GM21529 (cell line): ENCODE data around the gene INTS14.
"Not testable (repeated sequence)": the region's sequence is repeated elsewhere in the genome, so short reads cannot be mapped to it uniquely, and the experiment has no call there.

Source experiments
- ATAC-seq: cut with Tn5 transposase; IDR thresholded peaks from one replicate; pipeline ENCODE4 v1.9.1; 2021; ENCODE audit not compliant: unreplicated experiment

Gene INTS14

DNA sequence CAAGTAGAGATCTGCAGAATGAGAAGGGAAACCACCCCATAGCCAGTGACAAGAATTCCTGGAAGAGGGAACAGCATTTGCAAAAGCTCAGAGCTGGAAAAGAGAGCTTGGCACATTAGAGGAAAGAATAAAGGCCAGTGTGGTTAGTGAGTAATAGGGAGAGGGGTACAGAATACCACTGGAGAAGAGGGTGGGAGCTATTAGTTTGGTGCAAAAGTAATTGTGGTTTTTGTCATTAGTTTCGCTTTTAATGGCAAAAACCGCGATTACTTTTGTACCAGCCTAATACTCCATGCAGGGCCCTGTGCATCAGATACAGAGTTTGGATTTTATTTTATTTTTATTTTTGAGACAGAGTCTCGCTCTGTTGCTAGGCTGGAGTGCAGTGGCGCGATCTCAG is 20.6 kb upstream of the INTS14 start:
- no peak for ATAC-seq

DNA sequence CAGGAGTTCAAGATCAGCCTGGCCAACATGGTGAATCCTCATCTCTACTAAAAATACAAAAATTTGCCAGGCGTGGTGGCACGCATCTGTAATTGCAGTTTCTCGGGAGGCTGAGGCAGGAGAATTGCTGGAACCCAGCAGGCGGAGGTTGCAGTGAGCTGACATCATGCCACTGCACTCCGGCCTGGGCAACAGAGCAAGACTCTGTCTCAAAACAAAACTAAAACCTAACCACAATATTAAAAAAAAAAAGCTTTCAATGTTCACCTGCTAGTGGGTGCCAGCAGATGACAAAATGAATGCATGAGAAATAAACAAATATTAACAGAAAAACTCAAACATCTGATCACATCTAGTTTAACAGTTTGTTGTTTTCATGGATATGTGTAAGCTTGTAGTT is 19.8 kb upstream of the INTS14 start:
- peak; percentile 63 for ATAC-seq

DNA sequence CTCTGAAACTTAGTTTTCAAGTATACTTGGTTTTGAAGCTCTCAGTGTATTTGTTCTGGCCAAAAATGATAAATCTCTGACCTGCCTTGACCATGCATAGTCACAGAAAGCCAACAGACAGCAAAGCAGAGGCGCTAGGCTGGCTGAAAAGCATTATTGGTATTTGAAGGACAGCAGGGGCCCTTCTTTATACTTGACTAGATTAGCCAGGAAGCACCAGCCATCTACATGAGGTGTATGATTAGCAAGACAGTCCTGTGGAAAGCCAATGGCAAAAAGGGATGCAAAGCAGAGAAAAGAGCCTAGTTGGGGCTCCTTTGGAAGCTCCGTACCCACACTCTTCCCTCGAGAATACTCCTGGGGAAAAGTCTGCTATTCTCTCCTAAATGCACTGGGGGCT is 18.6 kb upstream of the INTS14 start:
- ATAC-seq, result no peak

DNA sequence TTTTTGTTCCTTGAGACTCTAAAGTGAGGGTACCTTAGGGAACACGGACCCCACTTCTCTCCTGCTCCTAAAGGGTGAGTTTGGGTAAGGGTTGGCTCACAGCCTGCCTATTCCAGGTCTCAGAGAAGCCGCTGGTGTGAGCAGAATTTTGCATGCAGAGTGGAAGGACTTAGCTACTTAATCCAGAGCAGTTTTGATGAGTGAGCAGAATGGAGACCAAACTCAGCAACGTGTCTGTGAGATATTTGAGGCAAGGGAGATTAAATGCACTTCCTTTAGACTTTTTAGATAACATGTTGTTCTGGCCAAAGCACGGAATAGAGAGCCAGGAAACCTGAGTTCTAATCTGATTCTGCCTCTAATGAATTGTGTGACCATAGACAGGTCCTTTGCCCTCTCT is 15.9 kb upstream of the INTS14 start:
- ATAC-seq, result no peak

DNA sequence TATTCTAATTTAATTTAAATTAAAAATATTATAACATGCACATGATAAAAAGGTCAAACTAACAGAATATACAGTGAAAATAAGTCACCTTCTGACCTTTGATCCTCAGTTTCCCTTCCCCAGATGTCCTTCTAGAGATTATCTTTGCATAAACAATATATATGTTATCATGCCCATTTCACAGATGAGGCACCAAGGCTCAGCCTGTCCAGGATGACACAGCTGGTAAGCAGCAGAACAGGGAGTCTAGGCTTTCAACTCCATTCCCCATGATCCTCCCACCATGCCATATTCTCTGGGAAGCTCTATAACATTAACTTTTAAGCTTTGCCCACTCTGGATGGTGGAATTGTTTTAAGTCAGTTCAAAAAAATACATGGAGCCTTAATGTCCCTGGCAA is 12.2 kb upstream of the INTS14 start:
- no peak for ATAC-seq

DNA sequence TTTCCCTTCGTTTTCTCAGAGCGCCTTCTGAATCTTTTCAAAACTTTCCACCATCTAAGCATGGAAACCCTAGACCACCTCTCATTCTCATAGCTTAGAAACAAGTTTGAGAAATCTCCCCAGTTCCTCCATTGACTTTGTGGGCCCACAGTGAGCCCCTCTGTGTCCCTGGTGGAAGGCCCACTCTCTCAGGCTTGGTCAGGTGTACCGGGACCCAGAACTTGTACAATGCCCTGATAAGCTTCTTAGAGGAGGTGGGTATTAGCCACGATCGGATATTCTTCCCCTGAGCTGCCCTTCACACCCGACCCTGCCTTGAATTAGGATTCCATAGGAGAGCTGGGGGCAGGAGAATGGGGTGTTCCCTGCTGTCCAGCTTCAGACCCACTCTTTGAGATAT is 10.7 kb upstream of the INTS14 start, which contains the start of gene SLC24A1:
Gene SLC24A1 (plus strand): TSS at position 301 of the 400 bp plus-strand sequence. CDS start 2,143 bp downstream, outside the sequence.
- ATAC-seq, result no peak

DNA sequence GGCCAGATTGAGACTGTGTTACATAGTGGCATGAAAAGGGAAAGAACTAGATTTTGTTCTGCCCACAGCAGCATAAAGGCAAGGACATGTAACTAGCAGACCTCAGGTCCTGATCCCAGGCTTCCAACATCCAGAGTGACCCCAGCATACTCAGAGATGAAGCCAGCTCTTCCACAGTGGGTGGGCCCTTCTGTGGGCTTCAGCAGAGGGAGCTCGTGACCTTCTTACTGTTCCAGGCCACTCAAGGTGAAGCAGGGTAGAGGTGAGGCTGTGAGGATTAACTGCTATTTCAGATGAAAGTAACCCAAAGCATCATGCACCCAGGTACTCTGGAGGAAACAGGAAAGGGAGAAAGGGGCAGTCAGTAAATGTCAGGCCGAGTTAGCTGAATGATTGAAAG is 9.9 kb upstream of the INTS14 start:
- no peak for ATAC-seq

DNA sequence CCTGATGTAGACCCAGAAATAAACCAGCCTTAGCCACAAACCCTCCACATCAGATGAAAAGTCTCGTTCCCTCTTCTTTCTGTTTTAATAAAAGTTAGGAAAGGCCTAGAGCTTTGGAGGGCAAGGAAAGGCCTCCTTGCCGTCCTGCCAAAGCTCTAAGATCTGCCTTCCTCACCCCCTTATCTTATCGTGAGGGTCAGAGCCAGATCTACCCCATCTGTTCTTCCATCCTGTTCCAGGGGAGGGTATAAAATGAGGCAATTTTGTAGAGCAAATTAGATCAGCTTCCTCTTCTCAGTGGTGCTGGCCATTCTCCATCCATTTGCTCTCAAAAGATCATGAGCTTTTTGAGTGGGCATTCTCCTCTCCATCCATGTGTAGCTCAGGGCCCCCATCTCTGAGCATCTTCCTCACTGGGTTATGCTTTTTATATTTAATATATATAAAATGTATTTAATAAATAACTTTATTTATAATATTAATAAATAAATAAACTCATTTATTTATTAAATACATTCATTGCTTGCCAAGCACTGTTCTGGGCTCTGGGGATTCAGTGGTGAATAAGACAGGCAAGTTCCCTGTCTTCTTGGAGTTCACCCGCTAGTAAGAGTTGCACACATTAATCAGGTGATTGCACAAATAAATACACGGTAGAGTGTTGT is 8.8 kb upstream of the INTS14 start:
- ATAC-seq, result no peak

DNA sequence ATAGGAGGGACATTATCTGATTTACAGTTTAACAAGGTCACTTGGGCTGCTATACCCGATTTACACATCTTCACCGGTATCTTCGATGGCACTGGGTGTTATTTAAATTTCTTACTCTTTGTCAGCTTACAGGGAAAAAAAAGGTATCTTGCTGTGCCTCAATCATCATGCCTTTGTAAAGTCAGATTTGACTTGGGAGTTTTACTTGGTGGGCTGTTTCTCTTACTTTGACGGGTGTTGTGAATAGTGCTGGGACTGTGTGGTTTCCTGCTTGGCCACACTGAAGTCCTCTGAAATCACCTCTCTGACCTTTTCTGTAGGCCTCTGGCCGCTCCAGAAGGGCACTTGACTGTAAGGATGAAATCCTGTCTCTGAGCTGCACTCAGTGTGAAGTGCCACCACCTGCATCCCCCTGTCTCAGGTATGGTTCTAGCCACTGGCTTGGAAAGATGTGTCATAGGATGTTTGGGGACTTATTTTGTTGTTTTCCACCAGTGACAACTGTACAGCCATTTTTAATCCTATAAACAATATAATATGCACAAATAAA is 7.7 kb upstream of the INTS14 start:
- ATAC-seq, result no peak

DNA sequence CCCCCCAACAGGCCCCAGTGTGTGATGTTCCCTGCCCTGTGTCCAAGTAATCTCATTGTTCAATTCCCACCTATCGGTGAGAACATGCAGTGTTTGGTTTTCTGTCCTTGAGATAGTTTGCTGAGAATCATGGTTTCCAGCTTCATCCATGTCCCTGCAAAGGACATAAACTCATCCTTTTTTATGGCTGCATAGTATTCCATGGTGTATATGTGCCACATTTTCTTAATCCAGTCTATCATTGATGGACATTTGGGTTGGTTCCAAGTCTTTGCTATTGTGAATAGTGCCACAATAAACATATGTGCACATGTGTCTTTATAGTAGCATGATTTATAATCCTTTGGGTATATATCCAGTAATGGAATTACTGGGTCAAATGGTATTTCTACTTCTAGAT is 5.0 kb upstream of the INTS14 start:
- ATAC-seq, result not testable (repeated sequence)

DNA sequence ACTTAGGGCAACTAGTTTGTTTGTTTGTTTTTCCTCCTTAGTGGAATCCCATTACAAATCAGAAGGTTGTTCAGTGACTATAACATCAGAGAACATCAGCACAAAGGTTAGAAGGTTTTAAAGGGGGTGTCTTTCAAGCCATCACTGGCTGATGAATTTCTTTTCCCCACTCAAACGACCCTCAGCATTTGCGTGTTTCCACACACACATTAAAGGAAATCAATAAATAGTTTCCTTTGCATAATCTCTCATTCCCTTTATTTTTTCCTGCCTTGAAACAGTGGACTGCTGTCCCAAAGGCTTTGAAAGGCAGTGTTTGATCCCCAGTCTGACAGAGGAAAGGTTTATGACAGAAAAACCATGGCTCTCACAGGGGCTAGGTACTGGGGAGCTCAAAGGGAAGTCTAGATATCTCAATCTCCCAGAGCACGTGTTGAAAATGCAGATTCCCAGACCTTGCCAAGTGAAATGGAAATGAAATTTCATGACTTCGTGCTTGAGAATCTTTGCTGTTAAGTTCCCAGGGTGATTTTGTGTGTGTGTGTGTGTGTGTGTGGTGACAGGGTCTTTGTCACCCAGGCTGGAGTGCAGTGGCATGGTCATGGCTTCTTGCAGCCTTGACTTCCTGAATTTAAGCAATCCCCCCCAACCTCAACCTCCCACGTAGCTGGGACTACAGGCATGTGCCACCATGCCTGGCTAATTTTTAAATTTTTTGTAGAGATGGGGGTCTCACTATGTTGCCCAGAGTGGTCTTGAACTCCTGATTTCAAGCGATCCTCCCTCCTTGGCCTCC is 2.2 kb upstream of the INTS14 start:
- ATAC-seq, result no peak

DNA sequence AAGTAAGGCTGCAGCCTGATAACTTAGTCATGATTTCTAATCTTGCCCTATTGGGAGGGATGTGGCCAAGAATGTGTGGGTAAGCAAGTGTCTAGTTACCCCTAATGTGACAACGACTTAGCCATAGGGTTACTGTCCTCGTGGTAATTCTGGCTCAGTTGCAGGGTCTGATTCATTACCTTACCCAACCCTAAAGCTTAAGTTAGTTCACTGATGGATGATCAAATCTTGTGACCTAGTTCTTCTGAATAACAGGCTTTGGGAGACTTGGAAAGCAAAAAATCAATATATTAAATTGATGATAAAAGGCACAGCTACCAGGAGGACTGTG is 1.6 kb upstream of the INTS14 start:
- no peak for ATAC-seq

DNA sequence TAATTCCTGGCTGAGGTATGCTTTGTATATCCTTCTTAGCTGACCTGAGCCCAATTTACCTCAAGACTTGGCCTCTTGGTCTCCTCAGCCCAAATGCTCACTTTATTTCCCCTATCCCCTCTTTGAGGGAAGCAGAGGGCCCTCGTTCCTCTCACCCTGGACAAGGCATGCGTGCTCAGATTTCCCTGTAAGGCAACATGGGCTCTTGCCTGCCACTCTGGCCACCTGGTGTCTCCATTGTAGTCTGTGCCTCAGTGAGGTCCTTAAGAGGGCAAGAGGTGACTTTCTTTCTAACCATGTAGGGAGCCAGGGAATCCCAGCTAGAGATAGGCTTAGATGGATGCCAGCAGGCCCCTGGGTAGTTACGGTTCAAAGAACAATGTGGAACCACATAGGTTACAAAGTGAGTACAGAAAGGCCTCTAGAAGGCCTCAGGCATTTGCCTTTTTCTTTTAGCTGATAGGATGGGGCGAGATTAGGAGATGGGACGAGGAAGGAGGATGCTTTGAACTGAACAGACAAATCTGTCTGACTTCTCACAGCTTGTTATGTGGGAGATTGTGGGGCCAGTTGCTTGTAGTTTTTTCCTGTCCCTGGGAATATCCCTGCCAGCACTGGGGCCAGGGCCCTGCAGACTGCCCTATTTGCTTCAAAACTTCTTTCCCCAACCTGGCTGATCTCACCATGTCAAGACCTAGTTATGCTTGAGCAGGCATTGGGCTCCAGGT is 1.1 kb upstream of the INTS14 start:
- ATAC-seq, result no peak

DNA sequence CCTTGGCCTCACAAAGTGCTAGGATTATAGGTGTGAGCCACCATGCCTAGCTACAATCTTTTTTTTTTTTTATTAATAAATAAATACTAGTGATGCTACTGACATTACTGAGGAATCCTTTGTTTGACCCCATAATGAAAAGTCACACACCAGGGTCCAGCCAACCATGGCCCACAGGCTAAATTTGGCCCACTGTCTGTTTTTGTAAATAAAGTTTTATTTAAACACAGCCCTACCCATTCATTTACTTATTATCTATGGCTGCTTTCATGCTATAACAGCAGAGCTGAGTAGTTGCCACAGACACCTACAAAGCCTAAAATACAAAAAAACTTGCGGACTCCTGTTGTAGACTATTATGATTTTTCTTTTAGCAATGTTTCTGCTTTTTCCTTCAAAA is 7.4 kb downstream of the INTS14 start:
- no peak for ATAC-seq

DNA sequence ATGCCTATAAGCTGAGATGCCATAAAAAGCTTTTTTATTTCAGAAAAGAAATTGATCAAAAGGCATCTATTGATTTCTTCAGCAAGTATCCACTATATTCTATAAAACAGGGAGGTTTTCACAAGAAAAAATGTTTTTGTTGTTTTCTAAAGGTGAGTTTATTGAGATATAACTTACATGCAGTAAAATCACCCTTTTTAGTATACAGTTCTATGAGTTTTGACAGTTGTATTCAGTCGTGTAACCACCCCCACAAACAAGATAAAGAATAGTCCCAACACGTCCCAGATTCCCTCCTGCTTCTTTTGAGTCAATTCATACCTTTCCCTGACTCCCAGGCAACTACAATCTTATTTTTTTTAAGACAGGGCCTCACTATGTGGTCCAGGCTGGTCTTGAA is 7.8 kb downstream of the INTS14 start:
- ATAC-seq, result no peak

DNA sequence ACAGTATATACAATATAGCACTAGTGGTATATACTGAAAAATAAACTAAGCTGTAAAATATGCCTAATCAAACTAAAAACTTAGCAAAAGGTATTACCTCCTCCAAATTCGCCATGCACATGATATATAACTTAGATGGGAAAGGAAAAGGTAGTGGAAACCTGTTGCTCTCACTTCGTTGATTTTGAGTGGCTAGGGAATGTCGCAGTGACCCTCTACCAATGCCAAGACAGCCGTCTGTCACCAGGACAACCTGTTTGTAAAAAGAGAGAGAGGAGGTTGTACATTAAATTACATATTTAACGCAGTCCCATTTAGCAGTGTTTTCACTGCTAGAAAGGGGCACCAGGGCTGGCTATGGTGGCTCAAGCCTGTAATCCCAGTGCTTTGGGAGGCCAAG is 11.3 kb downstream of the INTS14 start:
- ATAC-seq, result no peak

DNA sequence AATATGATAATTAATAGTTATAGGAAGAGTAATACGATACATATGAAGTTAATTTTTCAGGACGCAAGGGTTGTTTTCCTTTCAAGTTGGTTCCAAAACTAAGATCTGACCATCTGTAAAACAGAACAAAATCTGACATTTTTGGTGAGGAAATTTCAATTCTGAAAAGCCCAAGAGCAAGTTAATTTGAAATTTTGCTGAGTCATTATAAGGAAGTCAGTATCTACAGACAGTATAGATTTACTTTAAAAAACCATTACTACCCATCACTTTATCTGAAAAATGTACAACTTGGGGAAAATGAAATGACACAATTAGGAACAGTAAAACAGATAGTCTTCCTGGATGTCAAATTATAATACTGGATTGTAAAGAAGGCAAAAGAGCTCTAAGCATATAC is 12.5 kb downstream of the INTS14 start:
- no peak for ATAC-seq

DNA sequence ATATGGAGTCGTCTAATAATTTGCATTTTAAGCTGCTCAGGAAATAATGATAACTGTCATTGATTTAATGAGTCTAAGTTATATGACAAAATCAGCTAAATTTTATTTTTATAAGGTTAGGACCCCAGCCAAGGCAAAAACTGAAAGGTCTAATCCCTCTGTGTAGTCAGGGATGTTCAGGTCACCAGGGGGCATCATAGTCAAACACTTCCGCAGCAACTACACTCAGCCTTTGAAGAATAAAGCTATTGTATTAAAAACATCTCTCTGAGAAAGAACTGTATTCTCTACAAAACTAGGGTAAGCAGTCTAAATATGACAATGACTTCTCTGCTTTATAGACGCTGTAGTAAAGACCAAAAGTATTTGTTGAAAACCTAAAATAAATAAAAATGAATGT is 15.0 kb downstream of the INTS14 start:
- ATAC-seq, result no peak

DNA sequence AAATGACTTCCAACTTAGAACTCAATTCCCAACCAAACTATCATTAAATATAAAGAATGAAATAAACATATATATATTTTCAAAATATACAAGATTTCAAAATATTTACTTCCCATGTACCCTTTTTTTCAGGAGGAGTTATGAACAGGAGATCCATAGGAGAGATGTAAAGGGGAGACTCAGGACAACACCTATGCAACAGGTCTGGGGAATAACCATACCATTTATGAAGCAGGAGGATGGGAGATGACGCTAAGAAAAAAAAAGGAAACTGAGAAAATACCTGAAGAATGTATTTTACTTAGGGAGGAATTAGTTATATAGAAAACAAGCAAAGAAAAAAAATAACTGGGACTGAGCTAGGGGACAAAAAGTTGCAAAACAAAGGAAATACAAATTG is 23.8 kb downstream of the INTS14 start:
- no peak for ATAC-seq

DNA sequence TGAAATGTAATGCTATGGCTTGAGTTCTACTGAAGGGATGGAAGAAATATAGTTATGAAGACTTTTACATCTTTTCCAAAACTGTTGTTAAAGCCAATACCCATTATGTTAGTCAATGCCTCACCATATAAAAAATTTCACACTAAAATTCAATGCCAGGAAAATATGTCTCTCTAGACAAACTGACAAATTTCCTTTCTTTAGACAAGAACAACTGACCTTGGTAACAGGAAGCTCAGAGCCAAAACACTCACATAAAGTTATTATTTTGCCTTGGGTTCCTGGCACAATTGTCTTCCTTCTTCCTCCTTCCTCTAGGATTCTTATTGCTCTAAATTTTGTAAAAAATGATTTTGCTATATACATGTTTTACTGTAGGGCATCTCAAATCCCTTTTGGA is 26.7 kb downstream of the INTS14 start:
- no peak for ATAC-seq

DNA sequence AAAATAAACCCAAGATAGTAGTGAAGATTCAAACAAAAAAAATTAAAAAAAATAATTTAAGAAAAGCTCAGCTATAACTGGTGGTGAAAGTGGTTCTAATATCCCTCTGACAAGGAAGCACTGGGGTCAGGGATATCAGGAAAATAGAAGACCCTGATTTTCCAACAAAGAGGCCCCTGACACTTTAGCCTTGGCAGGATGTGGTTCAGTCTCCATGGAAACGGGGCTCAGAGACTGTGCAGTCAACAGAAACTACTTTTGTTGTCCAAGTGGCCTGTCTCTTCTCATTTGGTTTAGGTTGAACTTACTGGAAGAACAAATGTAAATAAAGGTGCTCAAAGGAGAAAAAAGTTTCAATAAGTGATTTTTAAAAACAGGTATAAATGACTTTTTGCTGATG is 27.2 kb downstream of the INTS14 start:
- ATAC-seq, result no peak

DNA sequence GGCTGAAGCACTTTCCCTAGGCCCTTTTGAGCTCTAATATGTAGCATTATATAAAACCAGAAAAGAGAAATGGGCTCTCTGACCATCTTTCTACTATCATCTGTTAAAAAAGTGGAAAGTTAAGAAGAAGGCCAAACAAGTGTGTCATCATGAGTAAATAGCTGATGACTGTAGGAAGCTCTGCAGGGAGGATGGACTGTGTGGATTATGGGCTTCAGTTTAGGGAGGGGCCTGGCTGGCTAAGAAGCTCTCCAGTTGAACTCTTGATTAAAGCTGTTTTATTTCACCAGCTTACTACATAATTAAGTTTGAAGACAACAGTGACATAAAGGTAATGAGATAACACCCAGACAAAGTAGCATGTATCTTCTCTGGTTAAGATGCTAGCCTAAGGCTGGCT is 30.6 kb downstream of the INTS14 start:
- no peak for ATAC-seq
